CD4-positive, alpha-beta T cell (primary cell): ENCODE results near the gene ELOVL5. TPM values are rescaled to one million over a fixed set of nuclear protein-coding genes. Genes with fewer than 3 reads are reported as not detected.

Experiments used
- ATAC-seq: fragments of 200-7000 bp; cut with Tn5 transposase; one replicate; pipeline ENCODE4 v1.10.0; 2022; ENCODE audit warnings: mild to moderate bottlenecking; ENCODE audit not compliant: poor library complexity
- CTCF ChIA-PET: fragments of 350-600 bp; sonication (Branson Sonifier 250); formaldehyde crosslinking; loops from one replicate; lab custom pipeline; 2021; ENCODE audit warnings: antibody characterized with exemption, inconsistent platforms; lab: Charles Lee
- POLR2A ChIA-PET: fragments of 350-600 bp; sonication (Branson Sonifier 250); formaldehyde crosslinking; loops from one replicate; lab custom pipeline; 2021; ENCODE audit warnings: antibody characterized with exemption, inconsistent platforms; lab: Charles Lee
- DNase-seq, 14 experiments: peaks; one replicate each; pipeline ENCODE4 v3.0.0-alpha.2; 2013 to 2020; ENCODE audit warnings: mixed read lengths in 2 of 14
- H3K27ac ChIP-seq, 2 donors: one replicate each; pipeline versions ENCODE4 v1.5.1 to v1.7.0; 2013; ENCODE audit warnings: low read length in 2 of 2, low read depth in 1 of 2, mild to moderate bottlenecking in 1 of 2
- H3K27me3 ChIP-seq, 2 experiments: 1 replicate in 1 of 2; 2 replicates in 1 of 2; pipeline versions ENCODE4 v1.6.1 to v1.7.0; 2013; ENCODE audit warnings: low read length in 2 of 2, control low read depth in 1 of 2, mild to moderate bottlenecking in 1 of 2, moderate library complexity in 1 of 2; ENCODE audit not compliant: insufficient read depth in 2 of 2, control insufficient read depth in 1 of 2
- H3K36me3 ChIP-seq: one replicate; pipeline ENCODE4 v1.6.1; 2013; ENCODE audit warnings: low read length, control low read depth; ENCODE audit not compliant: insufficient read depth
- H3K4me1 ChIP-seq: one replicate; pipeline ENCODE4 v1.6.1; 2013; ENCODE audit warnings: low read length, control low read depth; ENCODE audit not compliant: insufficient read depth
- H3K4me3 ChIP-seq: one replicate; pipeline ENCODE4 v1.5.1; 2013; ENCODE audit warnings: mild to moderate bottlenecking, low read length, moderate library complexity
- H3K9me3 ChIP-seq, 2 experiments: 1 replicate in 1 of 2; 2 replicates in 1 of 2; pipeline versions ENCODE4 v1.6.1 to v1.7.0; 2013; ENCODE audit warnings: low read length in 2 of 2, mild to moderate bottlenecking in 2 of 2, control low read depth in 1 of 2, moderate library complexity in 1 of 2; ENCODE audit not compliant: control insufficient read depth in 1 of 2, insufficient read depth in 1 of 2
- H3K27ac Mint-ChIP-seq: one replicate; pipeline ENCODE4 v1.8.0; 2020; ENCODE audit warnings: mixed read lengths
- H3K27me3 Mint-ChIP-seq: one replicate; pipeline ENCODE4 v1.8.0; 2021; ENCODE audit warnings: mixed read lengths
- H3K36me3 Mint-ChIP-seq: one replicate; pipeline ENCODE4 v1.8.0; 2021; ENCODE audit warnings: low read depth, mixed read lengths
- H3K4me1 Mint-ChIP-seq: one replicate; pipeline ENCODE4 v1.8.0; 2021; ENCODE audit warnings: low read depth, mixed read lengths
- H3K4me3 Mint-ChIP-seq: one replicate; pipeline ENCODE4 v1.8.0; 2020; ENCODE audit warnings: mild to moderate bottlenecking, mixed read lengths
- H3K9me3 Mint-ChIP-seq: one replicate; pipeline ENCODE4 v1.8.0; 2020; ENCODE audit warnings: mixed read lengths
- CTCF ChIP-seq: fragments of 200-600 bp; IDR thresholded peaks from one replicate; pipeline ENCODE4 v1.8.0; 2022; ENCODE audit warnings: antibody characterized with exemption, mild to moderate bottlenecking
- intact Hi-C, 2 experiments: fragments of 100-400 bp; cut with DNase I in 1 of 2; cut with micrococcal nuclease in 1 of 2; formaldehyde crosslinking; loops; one replicate each; pipeline versions ENCODE4 v1.15.1 to v1.9.0; 2023 to 2025; cut with DNase I, micrococcal nuclease
- total RNA-seq, 174 experiments: library from RNA in 2 of 174; stranded (reverse) in 2 of 174; gene quantifications; one replicate each; pipeline ENCODE4 v1.2.3 and lab custom pipeline; 2021 to 2026

Gene ELOVL5
- total RNA-seq, 2 experiments from 2014 or later = 78.0 to 86.8 TPM

GRCh38 chr6:53373638-53374037, 24.9 kb upstream of the ELOVL5 start:
- Histone ChIP-seq H3K4me3 (no peak overlapping the region), H3K27me3 (no peaks in the 10 kb centered on the region), H3K9me3 (no peaks in the 10 kb centered on the region), H3K4me1 (peaks cover 8% of the 10 kb centered on the region), H3K36me3 (no peaks in the 10 kb centered on the region), H3K27ac (no peak overlapping the region)
- no peaks in the 10 kb centered on the region for H3K9me3 Mint-ChIP-seq
- CTCF ChIA-PET = no interaction called here
- POLR2A ChIA-PET = interaction anchor here (2.4 kb wide), 1 partner anchor 14 kb away, joined by 7 read pairs; no protein-coding TSS in a partner anchor
- no peak overlapping the region for H3K4me3 Mint-ChIP-seq
- no peak for TF ChIP-seq CTCF
- H3K4me1 Mint-ChIP-seq = peaks cover 10% of the 10 kb centered on the region
- no peaks in the 10 kb centered on the region for H3K36me3 Mint-ChIP-seq
- ATAC-seq = no peak
- H3K27me3 Mint-ChIP-seq = no peaks in the 10 kb centered on the region
- intact Hi-C loops = no loop called here
- H3K27ac Mint-ChIP-seq = no peak overlapping the region
- no peak for DNase-seq

GRCh38 chr6:53369876-53370515, 21.2 kb upstream of the ELOVL5 start:
- Histone ChIP-seq H3K27ac (no peak overlapping the region), H3K4me3 (no peak overlapping the region), H3K9me3 (peaks cover 0 to 8% of the 10 kb centered on the region in 2 experiments), H3K36me3 (no peaks in the 10 kb centered on the region), H3K27me3 (no peaks in the 10 kb centered on the region), H3K4me1 (peaks cover 8% of the 10 kb centered on the region)
- CTCF ChIA-PET = no interaction called here
- H3K4me1 Mint-ChIP-seq = peaks cover 10% of the 10 kb centered on the region
- ATAC-seq (no peak), DNase-seq (peak in 2 of 14 experiments; percentile 25 to 50)
- no peak for TF ChIP-seq CTCF
- POLR2A ChIA-PET = interaction anchor here (0.9 kb wide), 1 partner anchor 42 kb away, joined by 3 read pairs; no protein-coding TSS in a partner anchor
- no peaks in the 10 kb centered on the region for H3K36me3 Mint-ChIP-seq
- H3K27me3 Mint-ChIP-seq = no peaks in the 10 kb centered on the region
- H3K9me3 Mint-ChIP-seq = no peaks in the 10 kb centered on the region
- intact Hi-C loops = no loop called here
- no peak overlapping the region for H3K27ac Mint-ChIP-seq
- H3K4me3 Mint-ChIP-seq = no peak overlapping the region

- ATAC-seq = no peak
- H3K36me3 ChIP-seq = no peaks in the 10 kb centered on the region
Observed at GRCh38 chr6:53369051-53369450, 20.3 kb upstream of the ELOVL5 start.

More at GRCh38 chr6:53369051-53369450, 20.3 kb upstream of the ELOVL5 start:
- ChIA-PET POLR2A (no interaction called here), CTCF (no interaction called here)
- peaks cover 10% of the 10 kb centered on the region for H3K4me1 Mint-ChIP-seq
- no peaks in the 10 kb centered on the region for H3K27me3 Mint-ChIP-seq
- H3K4me3 ChIP-seq = no peak overlapping the region
- H3K27me3 ChIP-seq = no peaks in the 10 kb centered on the region
- H3K36me3 Mint-ChIP-seq = no peaks in the 10 kb centered on the region
- H3K4me1 ChIP-seq = peaks cover 8% of the 10 kb centered on the region
- H3K9me3 ChIP-seq = peaks cover 0 to 8% of the 10 kb centered on the region in 2 experiments
- no peak overlapping the region for H3K27ac ChIP-seq
- H3K27ac Mint-ChIP-seq = no peak overlapping the region
- intact Hi-C loops = no loop called here
- no peak for DNase-seq
- no peak overlapping the region for H3K4me3 Mint-ChIP-seq
- no peak for TF ChIP-seq CTCF
- no peaks in the 10 kb centered on the region for H3K9me3 Mint-ChIP-seq
